Middle frontal gyrus (tissue), 1 donor: ENCODE results near the gene CLPX.
"Not testable (repeated sequence)": the region's sequence is repeated elsewhere in the genome, so short reads cannot be mapped to it uniquely, and the experiment has no call there.

ENCODE experiments used
- DNase-seq: peaks from one replicate; pipeline ENCODE4 v3.0.0-alpha.2; 2015; ENCODE audit warnings: low spot score; ENCODE audit errors: extremely low spot score

Gene CLPX

DNA sequence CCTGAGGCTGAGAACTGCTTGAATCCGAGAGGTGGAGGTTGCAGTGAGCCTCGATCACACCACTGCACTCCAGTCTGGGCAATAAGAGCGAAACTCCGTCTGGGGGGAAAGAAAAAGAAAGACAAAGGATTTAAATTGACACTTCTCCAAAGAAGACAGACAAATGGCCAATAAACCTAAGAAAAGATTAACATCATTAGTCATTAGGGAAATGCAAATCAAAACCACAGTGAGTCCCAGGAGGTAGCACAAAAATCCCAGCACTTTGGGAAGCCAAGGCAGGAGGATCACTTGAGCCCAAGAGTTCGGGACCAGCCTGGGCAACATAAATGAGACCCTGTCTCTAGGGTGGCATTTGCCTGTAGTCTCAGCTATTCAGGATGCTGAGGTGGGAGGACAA, 12.6 kb downstream of the CLPX start:
- no peak for DNase-seq

DNA sequence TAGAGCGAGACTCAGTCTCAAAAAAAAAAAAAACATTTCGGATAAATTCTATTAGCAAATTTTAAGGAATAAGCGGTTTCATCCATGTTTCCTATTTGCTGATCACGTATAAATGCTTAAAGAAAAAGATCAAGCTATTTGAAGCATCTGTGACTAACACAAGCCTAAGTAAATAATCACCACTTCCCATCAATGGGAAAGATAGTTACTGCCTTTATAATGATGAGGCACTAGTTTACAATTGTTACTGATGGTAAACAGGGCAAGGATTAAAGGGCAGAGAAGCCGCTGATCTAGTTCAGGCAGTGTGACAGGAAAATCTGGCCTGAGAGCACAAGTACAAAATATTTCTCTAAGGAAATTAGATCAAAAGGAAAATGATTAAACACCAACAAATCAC, 13.7 kb downstream of the CLPX start:
- DNase-seq = no peak

DNA sequence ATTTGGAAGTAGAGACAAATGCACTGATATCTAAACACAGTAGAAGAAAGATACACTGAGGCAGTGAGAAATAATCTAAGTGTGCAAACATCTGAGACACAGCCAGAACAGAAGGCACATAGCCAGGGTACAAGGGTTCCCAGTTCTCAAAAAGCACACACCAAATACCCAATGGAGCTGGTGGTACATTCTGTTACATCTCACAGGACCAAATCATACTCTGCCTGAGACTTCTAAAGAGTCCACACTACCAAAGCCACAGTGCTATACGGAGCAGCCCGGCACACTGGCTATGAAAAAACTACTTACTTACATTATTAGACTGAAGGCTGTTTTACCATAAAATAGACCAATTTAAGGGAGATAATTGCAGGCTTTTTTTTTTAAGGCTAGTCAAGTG, 19.3 kb downstream of the CLPX start:
- DNase-seq = no peak

DNA sequence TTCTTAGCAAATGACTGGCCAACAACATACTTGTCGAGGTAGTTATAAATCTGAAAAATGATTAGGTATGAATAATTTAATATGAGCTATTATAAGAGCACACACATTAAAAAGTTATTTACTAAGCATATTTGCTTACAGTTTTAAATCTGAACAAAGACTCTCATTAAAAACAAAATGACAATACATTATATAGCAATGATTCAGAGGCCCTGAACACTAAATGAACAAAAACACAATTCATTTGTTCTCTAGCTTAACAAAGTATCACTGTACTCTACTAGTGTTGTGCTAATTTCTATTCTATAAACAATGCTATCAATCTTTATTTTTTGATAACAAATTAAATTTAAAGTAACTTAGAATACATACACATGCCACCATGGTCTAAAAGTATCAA, 21.0 kb downstream of the CLPX start:
- no peak for DNase-seq

DNA sequence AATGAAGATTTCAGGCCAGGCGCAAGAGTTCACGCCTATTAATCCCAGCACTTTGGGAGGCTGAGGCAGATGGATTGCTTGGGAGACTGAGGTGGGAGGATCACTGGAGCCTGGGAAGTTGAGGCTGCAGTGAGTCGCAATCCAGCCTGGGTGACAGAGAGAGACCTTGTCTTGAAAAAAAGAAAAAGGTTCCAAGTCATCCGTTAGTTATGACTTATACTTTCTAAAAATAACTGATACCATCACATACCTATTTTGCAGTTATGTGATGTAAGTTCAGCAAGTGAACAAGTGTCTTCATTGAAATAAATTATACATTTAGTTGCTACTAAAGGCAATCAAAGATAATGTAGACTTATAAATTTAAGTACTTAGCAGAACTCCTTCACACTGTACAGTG, 22.1 kb downstream of the CLPX start:
- DNase-seq = no peak

DNA sequence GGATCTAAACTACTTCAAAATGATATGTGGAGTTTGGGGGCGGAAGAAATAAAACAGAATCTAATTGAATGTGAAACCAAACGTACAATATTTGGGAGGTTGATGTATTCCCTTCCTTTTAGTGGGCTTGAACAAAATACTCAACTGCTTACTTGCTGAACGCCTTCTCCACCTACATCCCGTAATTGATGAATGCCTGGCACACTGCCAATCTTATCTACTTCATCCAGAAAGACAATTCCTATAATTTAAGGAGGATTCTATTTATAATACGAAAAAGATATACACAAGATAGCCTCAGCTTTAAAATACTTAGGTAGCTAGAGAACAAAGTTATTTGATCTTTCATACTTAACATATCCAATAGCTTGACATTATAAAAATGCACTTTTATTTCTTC, 28.4 kb downstream of the CLPX start:
- DNase-seq = no peak

DNA sequence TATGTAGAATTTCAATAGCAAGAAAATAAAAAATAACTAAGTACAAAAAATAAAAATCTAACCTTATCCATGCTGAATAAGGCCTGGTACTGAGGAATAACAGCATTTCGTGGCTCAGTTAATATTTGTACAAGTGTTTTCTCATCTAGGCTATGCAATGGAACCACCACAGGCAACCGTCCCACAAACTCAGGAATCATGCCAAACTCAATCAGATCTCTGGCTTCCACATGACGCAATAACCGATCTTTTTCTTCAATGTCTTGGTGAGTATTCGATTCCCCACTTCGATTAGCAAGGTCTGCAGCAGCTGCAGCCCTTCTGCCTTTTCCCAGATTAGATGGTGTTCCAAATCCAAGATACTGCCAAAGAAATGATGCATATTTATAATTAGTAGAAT, 30.4 kb downstream of the CLPX start:
- DNase-seq = no peak

DNA sequence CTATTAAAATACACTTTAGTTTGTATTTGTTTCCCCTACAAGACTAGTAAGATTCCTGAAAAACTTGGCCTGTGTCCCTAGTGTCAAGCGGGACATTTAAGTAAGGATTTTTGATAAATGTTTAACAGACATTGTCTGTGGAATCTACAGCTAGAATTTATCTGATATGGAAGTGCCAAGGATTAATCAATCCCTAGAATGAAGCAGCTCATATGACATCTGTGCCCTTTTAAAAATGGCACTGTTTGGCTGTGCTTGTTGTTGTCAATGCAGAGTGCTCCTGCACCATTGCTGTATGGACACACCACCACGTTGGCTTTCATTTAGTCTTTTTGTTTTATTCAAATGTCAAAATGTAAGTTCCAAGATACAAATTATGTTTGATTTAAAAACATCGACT, 37.2 kb downstream of the CLPX start:
- no peak for DNase-seq

DNA sequence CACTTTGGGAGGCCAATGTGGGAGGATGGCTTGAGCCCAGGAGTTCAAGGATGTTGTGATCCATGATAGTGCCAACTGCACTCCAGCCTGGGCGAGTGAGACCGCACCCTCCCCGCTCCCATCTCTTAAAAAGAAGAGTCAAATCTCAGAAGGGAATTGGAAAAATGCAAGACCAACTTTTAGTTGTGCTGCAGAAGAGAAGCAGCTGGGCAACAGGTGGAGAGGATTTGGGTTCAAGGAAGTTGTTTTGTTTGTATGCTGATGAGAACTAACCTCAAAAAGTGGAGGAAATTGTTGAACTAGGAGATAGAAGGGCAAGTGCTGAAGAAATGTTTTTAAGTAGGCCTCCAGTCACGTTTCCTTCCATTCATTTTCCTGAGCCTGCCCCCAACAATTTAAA, 38.7 kb downstream of the CLPX start:
- no peak for DNase-seq

DNA sequence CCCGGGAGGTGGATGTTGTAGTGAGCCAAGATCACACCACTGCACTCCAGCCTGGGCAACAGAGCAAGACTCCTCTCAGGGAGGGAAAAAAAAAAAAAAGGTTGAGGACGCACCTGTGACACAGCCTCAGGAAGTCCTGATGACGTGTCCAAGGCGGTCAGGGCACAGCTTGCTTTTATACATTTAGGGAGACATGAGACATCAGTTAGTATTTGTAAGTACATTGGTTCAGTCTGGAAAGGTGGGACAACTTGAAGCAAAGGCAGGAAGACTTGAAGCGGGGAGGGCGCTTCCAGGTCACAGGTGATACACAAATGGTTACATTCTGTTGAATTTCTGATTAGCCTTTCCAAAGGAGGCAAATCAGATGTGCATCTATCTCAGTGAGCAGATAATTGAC, 46.5 kb downstream of the CLPX start:
- not testable (repeated sequence) for DNase-seq

DNA sequence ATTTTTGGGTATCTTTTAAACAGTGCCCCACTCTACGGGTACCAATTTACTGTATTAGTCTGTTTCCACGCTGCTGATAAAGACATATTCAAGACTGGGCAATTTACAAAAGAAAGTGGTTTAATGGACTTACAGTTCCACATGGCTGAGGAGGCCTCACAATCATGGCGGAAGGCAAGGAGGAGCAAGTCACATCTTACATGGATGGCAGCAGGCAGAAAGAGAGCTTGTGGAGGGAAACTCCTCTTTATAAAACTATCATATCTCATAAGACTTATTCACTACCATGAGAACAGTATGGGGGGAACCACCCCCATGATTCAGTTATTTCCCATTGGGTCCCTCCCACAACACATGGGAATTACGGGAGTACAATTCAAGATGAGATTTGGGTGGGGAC, 47.2 kb downstream of the CLPX start:
- DNase-seq = not testable (repeated sequence)

DNA sequence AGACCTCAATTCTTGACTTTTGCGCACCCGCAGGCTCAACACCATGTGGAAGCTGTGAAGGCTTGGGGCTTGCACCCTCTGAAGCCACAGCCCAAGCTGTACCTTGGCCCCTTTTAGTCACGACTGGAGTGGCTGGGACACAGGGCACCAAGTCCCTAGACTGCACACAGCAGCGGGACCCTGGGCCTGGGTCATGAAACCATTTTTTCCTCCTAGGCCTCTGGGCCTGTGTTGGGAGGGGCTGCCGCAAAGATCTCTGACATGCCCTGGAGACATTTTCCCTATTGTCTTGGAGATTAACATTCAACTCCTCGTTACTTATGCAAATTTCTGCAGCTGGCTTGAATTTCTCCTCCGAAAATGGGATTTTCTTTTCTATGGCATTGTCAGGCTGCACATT, 48.1 kb downstream of the CLPX start:
- not testable (repeated sequence) for DNase-seq

DNA sequence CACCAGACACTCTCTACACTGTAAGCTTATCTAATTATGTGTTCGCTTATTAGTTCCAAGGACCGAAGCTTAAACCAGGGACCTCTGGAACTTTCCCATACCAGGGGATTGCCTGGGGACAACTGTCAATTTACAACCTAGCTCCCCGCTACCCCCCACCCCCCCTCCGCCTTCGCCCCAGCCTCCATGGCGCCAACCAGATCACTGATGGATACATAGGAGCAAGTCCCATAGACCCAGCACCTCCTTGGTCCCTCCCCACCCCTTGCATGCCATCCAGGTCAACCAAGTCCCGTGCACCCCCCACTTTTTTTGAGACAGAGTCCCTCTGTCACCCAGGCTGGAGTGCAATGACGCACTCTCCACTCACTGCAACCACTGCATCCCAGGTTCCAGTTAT, 50.6 kb downstream of the CLPX start:
- DNase-seq = no peak

DNA sequence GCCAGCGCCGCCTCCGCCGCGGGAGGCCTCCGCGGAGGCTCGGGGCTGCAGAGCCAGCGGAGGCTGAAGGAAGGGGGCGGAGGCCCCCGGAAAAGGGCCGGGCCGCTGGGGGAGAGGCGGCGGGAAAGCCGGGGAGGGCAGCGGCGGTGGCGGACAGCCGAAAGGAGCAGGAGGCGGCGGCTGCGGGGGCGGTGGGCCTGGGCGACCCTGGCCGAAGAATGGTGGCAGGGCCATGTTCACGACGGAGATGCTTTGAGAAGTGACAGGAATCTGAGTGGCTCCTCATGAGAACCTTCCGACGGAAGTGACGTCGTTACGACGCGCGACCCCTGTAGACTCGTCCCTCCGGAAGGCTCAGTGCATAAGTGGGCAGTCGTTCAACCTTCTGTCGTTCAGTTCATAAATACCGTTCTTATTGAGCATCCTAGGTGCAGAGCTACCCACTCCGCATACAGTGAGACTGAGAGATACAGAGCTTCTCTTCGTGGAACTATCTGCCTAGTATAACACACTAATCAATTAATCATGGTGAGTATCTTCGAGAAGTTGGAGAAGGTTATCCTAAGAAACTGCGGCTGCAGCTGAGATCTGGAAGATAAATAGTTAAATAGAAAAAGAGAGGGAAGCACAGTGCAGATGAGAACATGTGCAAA, 51.5 kb downstream of the CLPX start, which contains the start of gene PDCD7:
TSS of gene PDCD7 (minus strand) at position 261 of the 653 bp plus-strand sequence. CDS start at position 234, 27 bp downstream.
- peak; percentile 95 for DNase-seq

DNA sequence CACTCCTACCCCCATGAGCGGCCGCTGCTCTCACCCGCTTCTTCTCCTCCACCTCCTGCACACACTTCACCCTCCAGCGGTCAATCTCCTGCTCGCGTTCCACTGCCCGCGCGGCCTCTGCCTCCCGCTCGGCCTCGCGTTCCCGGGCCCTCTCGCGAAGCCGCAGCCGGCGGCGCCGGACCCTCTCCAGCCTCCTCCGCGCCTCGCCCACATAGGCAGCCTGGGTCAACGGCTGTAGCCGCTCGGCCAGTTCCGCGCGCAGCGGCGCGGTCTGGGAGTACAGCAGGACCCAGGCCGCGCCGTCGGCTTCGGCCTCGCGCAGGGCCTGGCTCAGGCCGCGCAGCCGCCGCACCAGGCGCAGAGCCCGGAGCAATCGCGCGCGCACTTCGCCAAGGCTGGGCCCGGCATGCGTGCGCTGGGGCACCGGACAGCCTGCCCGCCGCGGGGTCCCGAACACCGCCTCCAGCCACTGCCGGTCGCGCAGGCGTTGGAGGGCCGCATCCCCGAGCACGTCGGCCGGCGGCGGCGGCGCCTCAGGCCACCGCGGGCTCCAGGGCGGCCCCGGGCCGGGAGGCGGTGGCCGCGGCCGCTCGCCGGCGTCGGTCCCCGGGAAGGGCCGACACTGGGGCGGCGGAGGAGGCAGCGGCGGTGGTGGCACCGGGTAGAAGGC, 52.1 kb downstream of the CLPX start:
- no peak for DNase-seq

DNA sequence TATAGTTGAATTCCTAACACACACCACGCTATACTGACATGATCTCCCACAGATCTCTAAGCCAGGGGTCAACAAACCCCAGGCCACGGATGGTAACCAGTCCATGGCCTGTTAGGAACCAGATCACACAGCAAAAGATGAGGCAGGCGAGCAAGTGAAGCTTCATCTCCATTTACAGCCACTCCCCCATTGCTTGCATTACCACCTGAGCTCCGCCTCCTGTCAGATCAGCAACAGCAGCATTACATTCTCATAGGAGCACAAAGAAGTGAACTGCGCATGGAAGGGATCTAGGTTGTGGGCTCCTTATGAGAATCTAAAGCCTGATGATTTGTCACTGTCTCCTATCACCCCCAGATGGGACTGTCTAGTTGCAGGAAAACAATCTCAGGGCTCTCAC, 54.2 kb downstream of the CLPX start:
- DNase-seq = no peak

DNA sequence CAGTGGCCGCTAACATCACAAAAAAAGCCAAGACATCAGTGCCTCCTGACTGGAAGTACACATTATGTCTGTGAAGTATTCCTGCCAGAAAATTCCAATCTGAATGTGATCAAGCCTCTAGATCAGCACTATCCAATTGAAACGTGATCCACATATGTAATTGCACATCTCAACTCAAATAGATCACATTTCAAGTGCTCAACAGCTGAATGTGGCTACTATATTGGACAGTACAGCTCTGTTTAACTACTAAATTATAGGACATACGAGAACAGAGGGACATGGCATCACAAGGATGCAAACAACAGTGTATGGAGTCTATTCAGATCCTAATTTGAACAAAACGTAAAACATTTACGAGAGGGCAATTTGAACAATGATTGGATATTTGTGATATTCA, 69.6 kb downstream of the CLPX start:
- DNase-seq = no peak

DNA sequence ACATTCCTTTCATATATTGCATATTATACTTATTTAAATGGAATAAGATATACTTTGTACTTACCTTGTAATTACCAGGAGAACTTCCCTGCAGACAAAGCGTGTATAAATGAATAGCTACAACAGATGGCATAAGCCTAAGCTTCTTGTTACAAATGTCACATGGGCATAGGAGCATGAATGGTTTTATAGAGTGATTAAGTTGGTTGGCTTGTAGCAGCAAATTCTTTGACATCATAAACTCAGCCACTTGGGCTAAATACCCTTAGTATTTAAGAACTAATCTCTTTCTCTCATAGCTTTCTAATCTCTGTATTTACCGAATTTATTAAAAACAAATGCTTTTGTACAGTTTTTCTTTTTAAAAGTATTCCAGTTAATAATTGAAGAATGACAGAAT, 70.1 kb downstream of the CLPX start, which contains the start of gene UBAP1L:
TSS of gene UBAP1L (minus strand) at position 115 of the 400 bp plus-strand sequence. CDS start 8,985 bp downstream, outside the sequence.
- no peak for DNase-seq

DNA sequence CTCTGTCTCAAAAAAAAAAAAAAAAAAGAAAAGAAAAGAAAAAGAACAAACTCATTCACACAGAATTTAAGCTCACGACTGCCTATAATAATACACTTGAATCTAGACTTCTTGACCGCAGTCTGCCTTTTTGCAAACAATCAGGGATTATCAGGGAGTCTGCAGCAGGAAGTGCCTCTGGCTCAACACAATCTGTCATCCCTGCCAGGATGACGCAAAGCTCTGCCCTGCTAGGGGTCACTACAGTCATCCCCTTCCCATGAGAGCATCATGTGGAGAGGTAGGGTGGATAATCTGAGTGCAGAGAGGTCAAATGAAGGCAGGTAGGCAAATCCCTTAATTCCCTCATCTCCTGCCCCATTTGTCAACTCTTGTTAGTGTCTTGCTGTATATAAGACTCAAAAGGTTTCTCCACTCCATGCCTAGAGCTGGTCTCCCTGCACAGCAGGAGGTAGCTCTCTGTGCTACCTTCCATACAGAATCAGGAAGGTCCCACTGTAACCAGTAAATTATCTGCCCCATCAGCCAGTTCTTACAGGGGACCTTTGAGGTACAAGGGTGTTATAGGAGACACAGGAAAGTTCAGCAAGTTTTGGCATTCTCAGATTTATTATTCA, 74.4 kb downstream of the CLPX start:
- DNase-seq = no peak

DNA sequence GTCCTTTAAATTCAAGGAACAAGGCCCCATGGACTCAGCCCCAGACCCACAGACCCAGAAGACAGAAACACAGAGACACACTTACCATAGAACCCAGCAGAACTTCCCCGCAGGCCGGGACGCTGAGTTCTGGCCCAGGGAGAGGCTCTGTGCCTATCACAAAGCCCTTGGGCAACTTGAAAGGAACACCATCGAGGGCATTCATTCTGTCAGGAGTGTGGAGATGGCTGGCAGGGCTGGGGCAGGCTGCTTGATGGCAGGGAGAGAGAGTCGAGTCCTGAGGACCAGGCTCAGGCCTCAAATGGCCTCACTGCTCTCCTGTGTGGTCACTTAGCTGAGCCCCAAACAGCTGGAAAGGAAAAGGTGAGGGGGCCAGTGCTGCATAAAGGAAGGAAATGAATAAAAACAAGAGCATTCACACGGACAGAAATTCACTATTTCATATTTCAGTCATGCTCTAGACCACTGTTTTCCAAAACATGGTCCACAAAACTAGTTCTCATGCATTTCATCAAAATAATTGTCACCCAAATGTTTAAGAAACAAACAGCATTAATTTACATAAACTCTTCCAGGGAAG, 79.0 kb downstream of the CLPX start:
- DNase-seq = no peak

DNA sequence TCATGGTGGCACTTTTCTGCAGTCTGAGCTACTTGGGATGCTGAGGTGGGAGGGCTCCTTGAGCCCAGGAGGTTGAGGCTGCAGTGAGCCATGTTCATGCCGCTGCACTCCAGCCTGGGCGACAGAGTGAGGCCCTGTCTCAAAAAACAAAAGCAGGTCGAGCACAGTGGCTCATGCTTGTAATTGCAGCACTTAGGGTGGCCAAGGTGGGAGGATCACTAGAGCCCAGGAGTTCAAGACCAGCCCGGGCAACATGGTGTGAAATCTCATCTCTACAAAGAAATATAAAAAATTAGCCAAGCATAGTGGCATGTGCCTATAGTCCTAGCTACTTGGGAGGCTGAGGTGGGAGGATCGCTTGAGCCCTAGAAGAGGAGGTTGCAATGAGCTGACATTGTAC, 80.1 kb downstream of the CLPX start:
- DNase-seq = no peak

DNA sequence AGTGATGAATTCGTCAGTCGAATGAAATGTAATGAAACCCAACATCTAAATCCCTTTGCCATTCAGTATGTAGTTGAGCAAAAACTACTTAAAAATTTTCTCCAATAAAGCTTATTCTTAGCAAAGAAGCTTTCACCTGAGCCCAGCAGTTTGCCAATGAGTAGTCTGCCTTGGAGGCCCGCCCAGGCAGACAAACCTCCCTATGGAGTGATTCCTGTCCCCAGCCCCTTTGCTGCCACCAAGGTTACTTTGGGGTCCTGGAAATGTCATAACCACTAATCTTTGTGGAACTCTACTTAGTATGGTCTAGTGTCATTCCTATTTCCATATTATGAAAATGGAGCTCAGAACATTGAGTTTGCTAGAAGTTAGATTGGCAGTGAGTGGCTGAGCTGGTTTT, 82.2 kb downstream of the CLPX start:
- DNase-seq = no peak
